Measurements from ENCODE around the gene MTCL1.

MTCL1 gene

GRCh38 chr18:8715599-8715998 lies 10.2 kb downstream of the MTCL1 start:
- no peak for DNase-seq

GRCh38 chr18:8717011-8717770 lies 11.8 kb downstream of the MTCL1 start:
- DNase-seq: no peak

GRCh38 chr18:8718401-8718913 lies 13.1 kb downstream of the MTCL1 start:
- no peak for DNase-seq

- no peak for DNase-seq
These were observed 13.8 kb downstream of the MTCL1 start for GRCh38 chr18:8719192-8719591.

GRCh38 chr18:8720141-8720540 lies 14.8 kb downstream of the MTCL1 start:
- no peak for DNase-seq

- DNase-seq: no peak
These were observed 15.8 kb downstream of the MTCL1 start for GRCh38 chr18:8721094-8721669.

GRCh38 chr18:8721716-8722115 lies 16.4 kb downstream of the MTCL1 start:
- no peak for DNase-seq

- DNase-seq: no peak
These were observed 17.8 kb downstream of the MTCL1 start for GRCh38 chr18:8722946-8723820.

- DNase-seq: no peak
These were observed 19.1 kb downstream of the MTCL1 start for GRCh38 chr18:8724452-8724851.

- no peak for DNase-seq
These were observed 20.9 kb downstream of the MTCL1 start for GRCh38 chr18:8726281-8726680.

- no peak for DNase-seq
These were observed 21.8 kb downstream of the MTCL1 start for GRCh38 chr18:8726963-8727705.

- no peak for DNase-seq
These were observed 24.9 kb downstream of the MTCL1 start for GRCh38 chr18:8730080-8730827.

- no peak for DNase-seq
These were observed 27.3 kb downstream of the MTCL1 start for GRCh38 chr18:8732442-8733360.

- DNase-seq: no peak
These were observed 29.1 kb downstream of the MTCL1 start for GRCh38 chr18:8734496-8734895.

- DNase-seq: no peak
These were observed 29.9 kb downstream of the MTCL1 start for GRCh38 chr18:8735274-8735673.

GRCh38 chr18:8741117-8741516 lies 35.8 kb downstream of the MTCL1 start:
- no peak for DNase-seq

GRCh38 chr18:8741532-8741931 lies 36.2 kb downstream of the MTCL1 start:
- no peak for DNase-seq

- DNase-seq: peak in 4 of 6 experiments; percentile 10 to 67 (median 58)
These were observed 37.3 kb downstream of the MTCL1 start for GRCh38 chr18:8742387-8743361.

GRCh38 chr18:8744038-8744437 lies 38.7 kb downstream of the MTCL1 start:
- DNase-seq: no peak

GRCh38 chr18:8744656-8745055 lies 39.3 kb downstream of the MTCL1 start:
- DNase-seq: peak in 4 of 6 experiments; percentile 22 to 72 (median 69)

Data from stimulated activated naive CD4-positive, alpha-beta T cell (primary cell).